ENCODE data around the gene NMRAL1.

NMRAL1 gene

GRCh38 chr16:4496305-4496704 is 21.9 kb upstream of the NMRAL1 start:
- H2AFZ ChIP-seq (ENCODE audit: low read depth, low read length): no peak overlapping the region
- no peaks in the 10 kb centered on the region for H3K27me3 ChIP-seq (ENCODE audit: insufficient read depth, low read length)
- no peak overlapping the region for H3K4me3 ChIP-seq (ENCODE audit: low read length)
- no peaks in the 10 kb centered on the region for H3K9me3 ChIP-seq (ENCODE audit: low read length)
- peaks cover 15% of the 10 kb centered on the region for H3K4me1 ChIP-seq (ENCODE audit: insufficient read depth, low read length)
- no peaks in the 10 kb centered on the region for H3K36me3 ChIP-seq (ENCODE audit: insufficient read depth, low read length)

GRCh38 chr16:4495766-4496165 is 21.3 kb upstream of the NMRAL1 start:
- Histone ChIP-seq H3K4me3 (ENCODE audit: low read length) (no peak overlapping the region), H3K4me1 (ENCODE audit: insufficient read depth, low read length) (peaks cover 10% of the 10 kb centered on the region), H3K36me3 (ENCODE audit: insufficient read depth, low read length) (no peaks in the 10 kb centered on the region), H2AFZ (ENCODE audit: low read depth, low read length) (no peak overlapping the region), H3K27me3 (ENCODE audit: insufficient read depth, low read length) (no peaks in the 10 kb centered on the region), H3K9me3 (ENCODE audit: low read length) (no peaks in the 10 kb centered on the region)

- Histone ChIP-seq H3K9me3 (ENCODE audit: low read length) (no peaks in the 10 kb centered on the region), H3K4me1 (ENCODE audit: insufficient read depth, low read length) (peaks cover 3% of the 10 kb centered on the region), H3K36me3 (ENCODE audit: insufficient read depth, low read length) (no peaks in the 10 kb centered on the region), H3K4me3 (ENCODE audit: low read length) (no peak overlapping the region), H2AFZ (ENCODE audit: low read depth, low read length) (no peak overlapping the region), H3K27me3 (ENCODE audit: insufficient read depth, low read length) (no peaks in the 10 kb centered on the region)
Measured at GRCh38 chr16:4494746-4495490, 20.5 kb upstream of the NMRAL1 start.

- H3K9me3 ChIP-seq (ENCODE audit: low read length): no peaks in the 10 kb centered on the region
- peaks cover 6% of the 10 kb centered on the region for H3K4me1 ChIP-seq (ENCODE audit: insufficient read depth, low read length)
- no peaks in the 10 kb centered on the region for H3K36me3 ChIP-seq (ENCODE audit: insufficient read depth, low read length)
- no peak overlapping the region for H3K4me3 ChIP-seq (ENCODE audit: low read length)
- no peaks in the 10 kb centered on the region for H3K27me3 ChIP-seq (ENCODE audit: insufficient read depth, low read length)
- H2AFZ ChIP-seq (ENCODE audit: low read depth, low read length): no peak overlapping the region
Measured at GRCh38 chr16:4491898-4492297, 17.5 kb upstream of the NMRAL1 start.

GRCh38 chr16:4489030-4489429 is 14.6 kb upstream of the NMRAL1 start:
- H3K4me3 ChIP-seq (ENCODE audit: low read length): no peak overlapping the region
- no peaks in the 10 kb centered on the region for H3K27me3 ChIP-seq (ENCODE audit: insufficient read depth, low read length)
- H3K36me3 ChIP-seq (ENCODE audit: insufficient read depth, low read length): no peaks in the 10 kb centered on the region
- no peaks in the 10 kb centered on the region for H3K9me3 ChIP-seq (ENCODE audit: low read length)
- H2AFZ ChIP-seq (ENCODE audit: low read depth, low read length): no peak overlapping the region
- H3K4me1 ChIP-seq (ENCODE audit: insufficient read depth, low read length): peaks cover 4% of the 10 kb centered on the region

- Histone ChIP-seq H3K4me3 (ENCODE audit: low read length) (no peak overlapping the region), H3K36me3 (ENCODE audit: insufficient read depth, low read length) (no peaks in the 10 kb centered on the region), H3K4me1 (ENCODE audit: insufficient read depth, low read length) (peaks cover 4% of the 10 kb centered on the region), H3K27me3 (ENCODE audit: insufficient read depth, low read length) (no peaks in the 10 kb centered on the region), H3K9me3 (ENCODE audit: low read length) (no peaks in the 10 kb centered on the region), H2AFZ (ENCODE audit: low read depth, low read length) (no peak overlapping the region)
Measured at GRCh38 chr16:4488499-4488967, 14.1 kb upstream of the NMRAL1 start.

GRCh38 chr16:4487955-4488498 is 13.6 kb upstream of the NMRAL1 start:
- Histone ChIP-seq H3K27me3 (ENCODE audit: insufficient read depth, low read length) (no peaks in the 10 kb centered on the region), H3K4me3 (ENCODE audit: low read length) (no peak overlapping the region), H3K4me1 (ENCODE audit: insufficient read depth, low read length) (peaks cover 4% of the 10 kb centered on the region), H3K9me3 (ENCODE audit: low read length) (no peaks in the 10 kb centered on the region), H2AFZ (ENCODE audit: low read depth, low read length) (no peak overlapping the region), H3K36me3 (ENCODE audit: insufficient read depth, low read length) (no peaks in the 10 kb centered on the region)

- H3K36me3 ChIP-seq (ENCODE audit: insufficient read depth, low read length): no peaks in the 10 kb centered on the region
- no peak overlapping the region for H2AFZ ChIP-seq (ENCODE audit: low read depth, low read length)
- no peaks in the 10 kb centered on the region for H3K27me3 ChIP-seq (ENCODE audit: insufficient read depth, low read length)
- peaks cover 4% of the 10 kb centered on the region for H3K4me1 ChIP-seq (ENCODE audit: insufficient read depth, low read length)
- no peaks in the 10 kb centered on the region for H3K9me3 ChIP-seq (ENCODE audit: low read length)
- no peak overlapping the region for H3K4me3 ChIP-seq (ENCODE audit: low read length)
Measured at GRCh38 chr16:4486126-4486893, 11.9 kb upstream of the NMRAL1 start.

- H3K4me1 ChIP-seq (ENCODE audit: insufficient read depth, low read length): no peaks in the 10 kb centered on the region
- no peaks in the 10 kb centered on the region for H3K36me3 ChIP-seq (ENCODE audit: insufficient read depth, low read length)
- no peaks in the 10 kb centered on the region for H3K9me3 ChIP-seq (ENCODE audit: low read length)
- H2AFZ ChIP-seq (ENCODE audit: low read depth, low read length): no peak overlapping the region
- H3K27me3 ChIP-seq (ENCODE audit: insufficient read depth, low read length): no peaks in the 10 kb centered on the region
- H3K4me3 ChIP-seq (ENCODE audit: low read length): no peak overlapping the region
Measured at GRCh38 chr16:4481963-4482362, 7.5 kb upstream of the NMRAL1 start.

GRCh38 chr16:4481526-4481925 is 7.1 kb upstream of the NMRAL1 start:
- Histone ChIP-seq H3K4me3 (ENCODE audit: low read length) (no peak overlapping the region), H3K9me3 (ENCODE audit: low read length) (no peaks in the 10 kb centered on the region), H3K4me1 (ENCODE audit: insufficient read depth, low read length) (no peaks in the 10 kb centered on the region)

GRCh38 chr16:4477966-4478365 is 3.5 kb upstream of the NMRAL1 start:
- no peaks in the 10 kb centered on the region for H3K36me3 ChIP-seq (ENCODE audit: insufficient read depth, low read length)
- no peak overlapping the region for H3K4me3 ChIP-seq (ENCODE audit: low read length)
- no peaks in the 10 kb centered on the region for H3K9me3 ChIP-seq (ENCODE audit: low read length)
- no peaks in the 10 kb centered on the region for H3K27me3 ChIP-seq (ENCODE audit: insufficient read depth, low read length)
- H3K4me1 ChIP-seq (ENCODE audit: insufficient read depth, low read length): no peaks in the 10 kb centered on the region
- H2AFZ ChIP-seq (ENCODE audit: low read depth, low read length): no peak overlapping the region

More at GRCh38 chr16:4481526-4481925, 7.1 kb upstream of the NMRAL1 start:
- Histone ChIP-seq H3K27me3 (ENCODE audit: insufficient read depth, low read length) (no peaks in the 10 kb centered on the region), H2AFZ (ENCODE audit: low read depth, low read length) (no peak overlapping the region), H3K36me3 (ENCODE audit: insufficient read depth, low read length) (no peaks in the 10 kb centered on the region)

- peak within 1 kb of the TSS; percentile 89 for H2AFZ ChIP-seq (ENCODE audit: low read depth, low read length)
- no peaks in the 10 kb centered on the region for H3K27me3 ChIP-seq (ENCODE audit: insufficient read depth, low read length)
- H3K4me3 ChIP-seq (ENCODE audit: low read length): peak within 1 kb of the TSS; percentile 75
- no peaks in the 10 kb centered on the region for H3K4me1 ChIP-seq (ENCODE audit: insufficient read depth, low read length)
- H3K9me3 ChIP-seq (ENCODE audit: low read length): no peaks in the 10 kb centered on the region
- H3K36me3 ChIP-seq (ENCODE audit: insufficient read depth, low read length): no peaks in the 10 kb centered on the region
Measured at GRCh38 chr16:4475880-4476788, 1.7 kb upstream of the NMRAL1 start, which contains the start of gene HMOX2. Gene HMOX2 (plus strand): TSS chr16:4476398. CDS start chr16:4505525, 29,127 bp downstream.
